HepG2 (cell line): ENCODE results near the gene PPP1R18. TPM values are rescaled to one million over a fixed set of nuclear protein-coding genes. Genes with fewer than 3 reads are reported as not detected.

Source experiments
- TIGD3 ChIP-seq: sonication (generic); formaldehyde crosslinking; IDR thresholded peaks from 2 replicates; pipeline ENCODE4 v1.5.1; 2020; ENCODE audit warnings: mild to moderate bottlenecking, missing genetic modification reagents, borderline replicate concordance
- ZNF282 ChIP-seq: fragments of 450-650 bp; IDR thresholded peaks from 2 replicates; pipeline ENCODE4 v1.6.1; 2018; ENCODE audit not compliant: partially characterized antibody
- ZNF354B ChIP-seq: sonication (generic); formaldehyde crosslinking; IDR thresholded peaks from 2 replicates; pipeline ENCODE4 v1.8.0; 2022; ENCODE audit warnings: mild to moderate bottlenecking, missing genetic modification reagents
- ZNF552 ChIP-seq: sonication (generic); formaldehyde crosslinking; IDR thresholded peaks from 2 replicates; pipeline ENCODE4 v1.9.0; 2022; ENCODE audit warnings: missing genetic modification reagents, mild to moderate bottlenecking, borderline replicate concordance
- polyA plus RNA-seq, 8 experiments: library from polyadenylated mRNA; depleted of rRNA in 3 of 8; stranded (reverse) in 7 of 8; unstranded in 1 of 8; fragments of >200 nt; fragmentation: Illumina TruSeq in 4 of 8; extraction: Trizol in 4 of 8; gene quantifications; 2 replicates each; pipeline versions ENCODE4 v1.2.1 to v1.2.3, GENCODE V29; 2011 to 2016; ENCODE audit warnings: low read depth in 4 of 8, missing spikeins in 1 of 8, mixed read lengths in 1 of 8; ENCODE audit not compliant: insufficient read depth in 1 of 8
- total RNA-seq, 5 experiments: library from RNA; depleted of rRNA; stranded (reverse); fragments of >200 nt; fragmentation: Illumina TruSeq; extraction: Trizol; gene quantifications; 2 replicates each; pipeline ENCODE4 v1.2.3, GENCODE V29; 2016; ENCODE audit warnings: low read depth in 1 of 5
- TF ChIP-seq, protein P1 (sequence below): sonication (generic); formaldehyde crosslinking; IDR thresholded peaks from 2 replicates; pipeline ENCODE4 v1.4.0; 2020; ENCODE audit warnings: mild to moderate bottlenecking, missing genetic modification reagents, borderline replicate concordance
- TF ChIP-seq, protein P2 (sequence below): sonication (generic); formaldehyde crosslinking; IDR thresholded peaks from 2 replicates; pipeline ENCODE4 v1.4.0; 2020; ENCODE audit warnings: missing genetic modification reagents
- TF ChIP-seq, protein P3 (sequence below): sonication (generic); formaldehyde crosslinking; conservative IDR thresholded peaks from 2 replicates; pipeline ENCODE4 v1.8.0; 2022; ENCODE audit warnings: mild to moderate bottlenecking, moderate library complexity, missing genetic modification reagents
- TF ChIP-seq, protein P4 (sequence below): sonication (generic); formaldehyde crosslinking; IDR thresholded peaks from 2 replicates; pipeline ENCODE4 v1.8.1; 2023; ENCODE audit warnings: missing genetic modification reagents, mild to moderate bottlenecking, borderline replicate concordance
- TF ChIP-seq, protein P5 (sequence below): conservative IDR thresholded peaks from 2 replicates; pipeline ENCODE4 v1.6.1; 2018; ENCODE audit warnings: missing genetic modification reagents
- TF ChIP-seq, protein P6 (sequence below): sonication (generic); formaldehyde crosslinking; IDR thresholded peaks from 2 replicates; pipeline ENCODE4 v1.8.1; 2023; ENCODE audit warnings: mild to moderate bottlenecking, missing genetic modification reagents

The PPP1R18 gene
- total and polyA plus RNA-seq, 2 of the 13 experiments (the other 11 are each of a cell fraction or from before 2014, with no cell fraction given), result 4.9 to 9.2 TPM

GRCh38 chr6:30719791-30720737 is 33.6 kb upstream of the PPP1R18 start, which contains the start of gene TUBB (continued):
- TF ChIP-seq, protein P1, sequence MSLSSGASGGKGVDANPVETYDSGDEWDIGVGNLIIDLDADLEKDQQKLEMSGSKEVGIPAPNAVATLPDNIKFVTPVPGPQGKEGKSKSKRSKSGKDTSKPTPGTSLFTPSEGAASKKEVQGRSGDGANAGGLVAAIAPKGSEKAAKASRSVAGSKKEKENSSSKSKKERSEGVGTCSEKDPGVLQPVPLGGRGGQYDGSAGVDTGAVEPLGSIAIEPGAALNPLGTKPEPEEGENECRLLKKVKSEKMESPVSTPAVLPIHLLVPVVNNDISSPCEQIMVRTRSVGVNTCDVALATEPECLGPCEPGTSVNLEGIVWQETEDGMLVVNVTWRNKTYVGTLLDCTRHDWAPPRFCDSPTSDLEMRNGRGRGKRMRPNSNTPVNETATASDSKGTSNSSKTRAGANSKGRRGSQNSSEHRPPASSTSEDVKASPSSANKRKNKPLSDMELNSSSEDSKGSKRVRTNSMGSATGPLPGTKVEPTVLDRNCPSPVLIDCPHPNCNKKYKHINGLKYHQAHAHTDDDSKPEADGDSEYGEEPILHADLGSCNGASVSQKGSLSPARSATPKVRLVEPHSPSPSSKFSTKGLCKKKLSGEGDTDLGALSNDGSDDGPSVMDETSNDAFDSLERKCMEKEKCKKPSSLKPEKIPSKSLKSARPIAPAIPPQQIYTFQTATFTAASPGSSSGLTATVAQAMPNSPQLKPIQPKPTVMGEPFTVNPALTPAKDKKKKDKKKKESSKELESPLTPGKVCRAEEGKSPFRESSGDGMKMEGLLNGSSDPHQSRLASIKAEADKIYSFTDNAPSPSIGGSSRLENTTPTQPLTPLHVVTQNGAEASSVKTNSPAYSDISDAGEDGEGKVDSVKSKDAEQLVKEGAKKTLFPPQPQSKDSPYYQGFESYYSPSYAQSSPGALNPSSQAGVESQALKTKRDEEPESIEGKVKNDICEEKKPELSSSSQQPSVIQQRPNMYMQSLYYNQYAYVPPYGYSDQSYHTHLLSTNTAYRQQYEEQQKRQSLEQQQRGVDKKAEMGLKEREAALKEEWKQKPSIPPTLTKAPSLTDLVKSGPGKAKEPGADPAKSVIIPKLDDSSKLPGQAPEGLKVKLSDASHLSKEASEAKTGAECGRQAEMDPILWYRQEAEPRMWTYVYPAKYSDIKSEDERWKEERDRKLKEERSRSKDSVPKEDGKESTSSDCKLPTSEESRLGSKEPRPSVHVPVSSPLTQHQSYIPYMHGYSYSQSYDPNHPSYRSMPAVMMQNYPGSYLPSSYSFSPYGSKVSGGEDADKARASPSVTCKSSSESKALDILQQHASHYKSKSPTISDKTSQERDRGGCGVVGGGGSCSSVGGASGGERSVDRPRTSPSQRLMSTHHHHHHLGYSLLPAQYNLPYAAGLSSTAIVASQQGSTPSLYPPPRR, result peak; percentile 28; the same call in 1 of the 2 replicates
- TF ChIP-seq, protein P2, sequence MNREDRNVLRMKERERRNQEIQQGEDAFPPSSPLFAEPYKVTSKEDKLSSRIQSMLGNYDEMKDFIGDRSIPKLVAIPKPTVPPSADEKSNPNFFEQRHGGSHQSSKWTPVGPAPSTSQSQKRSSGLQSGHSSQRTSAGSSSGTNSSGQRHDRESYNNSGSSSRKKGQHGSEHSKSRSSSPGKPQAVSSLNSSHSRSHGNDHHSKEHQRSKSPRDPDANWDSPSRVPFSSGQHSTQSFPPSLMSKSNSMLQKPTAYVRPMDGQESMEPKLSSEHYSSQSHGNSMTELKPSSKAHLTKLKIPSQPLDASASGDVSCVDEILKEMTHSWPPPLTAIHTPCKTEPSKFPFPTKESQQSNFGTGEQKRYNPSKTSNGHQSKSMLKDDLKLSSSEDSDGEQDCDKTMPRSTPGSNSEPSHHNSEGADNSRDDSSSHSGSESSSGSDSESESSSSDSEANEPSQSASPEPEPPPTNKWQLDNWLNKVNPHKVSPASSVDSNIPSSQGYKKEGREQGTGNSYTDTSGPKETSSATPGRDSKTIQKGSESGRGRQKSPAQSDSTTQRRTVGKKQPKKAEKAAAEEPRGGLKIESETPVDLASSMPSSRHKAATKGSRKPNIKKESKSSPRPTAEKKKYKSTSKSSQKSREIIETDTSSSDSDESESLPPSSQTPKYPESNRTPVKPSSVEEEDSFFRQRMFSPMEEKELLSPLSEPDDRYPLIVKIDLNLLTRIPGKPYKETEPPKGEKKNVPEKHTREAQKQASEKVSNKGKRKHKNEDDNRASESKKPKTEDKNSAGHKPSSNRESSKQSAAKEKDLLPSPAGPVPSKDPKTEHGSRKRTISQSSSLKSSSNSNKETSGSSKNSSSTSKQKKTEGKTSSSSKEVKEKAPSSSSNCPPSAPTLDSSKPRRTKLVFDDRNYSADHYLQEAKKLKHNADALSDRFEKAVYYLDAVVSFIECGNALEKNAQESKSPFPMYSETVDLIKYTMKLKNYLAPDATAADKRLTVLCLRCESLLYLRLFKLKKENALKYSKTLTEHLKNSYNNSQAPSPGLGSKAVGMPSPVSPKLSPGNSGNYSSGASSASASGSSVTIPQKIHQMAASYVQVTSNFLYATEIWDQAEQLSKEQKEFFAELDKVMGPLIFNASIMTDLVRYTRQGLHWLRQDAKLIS, result peak; percentile 74; the same call in 1 of the 2 replicates
- TF ChIP-seq ZNF552 (CRISPR knock-in tag) (no peak), ZNF354B (0 out of 2 replicates have a peak, but pooled peaks have one; percentile 27), ZNF282 (no peak), TIGD3 (CRISPR knock-in tag) (no peak)
- TF ChIP-seq, protein P3, sequence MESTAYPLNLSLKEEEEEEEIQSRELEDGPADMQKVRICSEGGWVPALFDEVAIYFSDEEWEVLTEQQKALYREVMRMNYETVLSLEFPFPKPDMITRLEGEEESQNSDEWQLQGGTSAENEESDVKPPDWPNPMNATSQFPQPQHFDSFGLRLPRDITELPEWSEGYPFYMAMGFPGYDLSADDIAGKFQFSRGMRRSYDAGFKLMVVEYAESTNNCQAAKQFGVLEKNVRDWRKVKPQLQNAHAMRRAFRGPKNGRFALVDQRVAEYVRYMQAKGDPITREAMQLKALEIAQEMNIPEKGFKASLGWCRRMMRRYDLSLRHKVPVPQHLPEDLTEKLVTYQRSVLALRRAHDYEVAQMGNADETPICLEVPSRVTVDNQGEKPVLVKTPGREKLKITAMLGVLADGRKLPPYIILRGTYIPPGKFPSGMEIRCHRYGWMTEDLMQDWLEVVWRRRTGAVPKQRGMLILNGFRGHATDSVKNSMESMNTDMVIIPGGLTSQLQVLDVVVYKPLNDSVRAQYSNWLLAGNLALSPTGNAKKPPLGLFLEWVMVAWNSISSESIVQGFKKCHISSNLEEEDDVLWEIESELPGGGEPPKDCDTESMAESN (CRISPR knock-in tag), result no peak
- TF ChIP-seq, protein P4, sequence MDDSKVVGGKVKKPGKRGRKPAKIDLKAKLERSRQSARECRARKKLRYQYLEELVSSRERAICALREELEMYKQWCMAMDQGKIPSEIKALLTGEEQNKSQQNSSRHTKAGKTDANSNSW (CRISPR knock-in tag), result no peak
- TF ChIP-seq, protein P5, sequence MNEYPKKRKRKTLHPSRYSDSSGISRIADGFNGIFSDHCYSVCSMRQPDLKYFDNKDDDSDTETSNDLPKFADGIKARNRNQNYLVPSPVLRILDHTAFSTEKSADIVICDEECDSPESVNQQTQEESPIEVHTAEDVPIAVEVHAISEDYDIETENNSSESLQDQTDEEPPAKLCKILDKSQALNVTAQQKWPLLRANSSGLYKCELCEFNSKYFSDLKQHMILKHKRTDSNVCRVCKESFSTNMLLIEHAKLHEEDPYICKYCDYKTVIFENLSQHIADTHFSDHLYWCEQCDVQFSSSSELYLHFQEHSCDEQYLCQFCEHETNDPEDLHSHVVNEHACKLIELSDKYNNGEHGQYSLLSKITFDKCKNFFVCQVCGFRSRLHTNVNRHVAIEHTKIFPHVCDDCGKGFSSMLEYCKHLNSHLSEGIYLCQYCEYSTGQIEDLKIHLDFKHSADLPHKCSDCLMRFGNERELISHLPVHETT (CRISPR knock-in tag), result no peak
- TF ChIP-seq, protein P6, sequence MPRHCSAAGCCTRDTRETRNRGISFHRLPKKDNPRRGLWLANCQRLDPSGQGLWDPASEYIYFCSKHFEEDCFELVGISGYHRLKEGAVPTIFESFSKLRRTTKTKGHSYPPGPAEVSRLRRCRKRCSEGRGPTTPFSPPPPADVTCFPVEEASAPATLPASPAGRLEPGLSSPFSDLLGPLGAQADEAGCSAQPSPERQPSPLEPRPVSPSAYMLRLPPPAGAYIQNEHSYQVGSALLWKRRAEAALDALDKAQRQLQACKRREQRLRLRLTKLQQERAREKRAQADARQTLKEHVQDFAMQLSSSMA (CRISPR knock-in tag), result no peak; the same call in 1 of the 2 replicates
